B cell (primary cell): ENCODE results near the gene SRGAP1. TPM values are rescaled to one million over a fixed set of nuclear protein-coding genes. Genes with fewer than 3 reads are reported as not detected.

Source experiments
- ATAC-seq: fragments of 200-7000 bp; cut with Tn5 transposase; one replicate; pipeline ENCODE4 v1.10.0; 2021; ENCODE audit warnings: low read depth, mild to moderate bottlenecking, moderate number of reproducible peaks, moderate library complexity
- CTCF ChIA-PET: fragments of 350-600 bp; sonication (Branson Sonifier 250); formaldehyde crosslinking; loops from one replicate; lab custom pipeline; 2021; ENCODE audit warnings: antibody characterized with exemption, inconsistent platforms; lab: Charles Lee
- POLR2A ChIA-PET: fragments of 350-600 bp; sonication (Branson Sonifier 250); formaldehyde crosslinking; loops from one replicate; lab custom pipeline; 2021; ENCODE audit warnings: antibody characterized with exemption; lab: Charles Lee
- DNase-seq: peaks from one replicate; pipeline ENCODE4 v3.0.0; 2013
- H2AFZ ChIP-seq: 2 replicates; pipeline ENCODE4 v1.6.1; 2012; ENCODE audit warnings: mild to moderate bottlenecking, low read depth, low read length; ENCODE audit not compliant: insufficient read depth, poor library complexity, severe bottlenecking
- H3K27ac ChIP-seq, 2 donors: 1 replicate in 1 of 2; 2 replicates in 1 of 2; pipeline ENCODE4 v1.5.1; 2012 to 2013; ENCODE audit warnings: low read length in 2 of 2, mild to moderate bottlenecking in 2 of 2, moderate library complexity in 1 of 2
- H3K27me3 ChIP-seq, 4 experiments: fragments of 200-600 bp in 1 of 4; sonication (generic) in 1 of 4; replicated peaks in 1 of 4; 1 replicate in 2 of 4; 2 replicates in 2 of 4; pipeline versions ENCODE4 v1.6.1 to v1.7.0; 2013 to 2016; ENCODE audit warnings: low read length in 3 of 4, mild to moderate bottlenecking in 2 of 4, mixed read lengths in 1 of 4, moderate library complexity in 1 of 4; ENCODE audit not compliant: insufficient read depth in 4 of 4, control insufficient read depth in 3 of 4; ENCODE audit errors: control extremely low read depth in 1 of 4
- H3K36me3 ChIP-seq, 2 experiments: replicated peaks in 1 of 2; 1 replicate in 1 of 2; 2 replicates in 1 of 2; pipeline versions ENCODE4 v1.6.1 to v1.7.1; 2013; ENCODE audit warnings: low read length in 1 of 2; ENCODE audit not compliant: insufficient read depth in 2 of 2, control insufficient read depth in 1 of 2; ENCODE audit errors: control extremely low read depth in 1 of 2, extremely low read depth in 1 of 2
- H3K4me1 ChIP-seq, 2 donors: fragments of 200-600 bp in 1 of 2; sonication (generic) in 1 of 2; 1 replicate in 1 of 2; 2 replicates in 1 of 2; pipeline versions ENCODE4 v1.5.1 to v1.6.1; 2013 to 2017; ENCODE audit warnings: low read length in 2 of 2; ENCODE audit not compliant: control insufficient read depth in 2 of 2, insufficient read depth in 2 of 2
- H3K4me2 ChIP-seq: replicated peaks from 2 replicates; pipeline ENCODE3; 2012; ENCODE audit warnings: mild to moderate bottlenecking, low read depth, low read length; ENCODE audit not compliant: poor library complexity, severe bottlenecking
- H3K4me3 ChIP-seq, 5 experiments: fragments of 200-600 bp in 1 of 5; sonication (generic) in 1 of 5; 1 replicate in 3 of 5; 2 replicates in 2 of 5; pipeline versions ENCODE4 v1.5.1 to v1.7.0; 2011 to 2016; ENCODE audit warnings: low read length in 4 of 5, mild to moderate bottlenecking in 4 of 5, low read depth in 2 of 5, control low read depth in 1 of 5, moderate library complexity in 1 of 5; ENCODE audit not compliant: insufficient read depth in 1 of 5; ENCODE audit errors: control extremely low read depth in 1 of 5, extremely low read depth in 1 of 5
- H3K79me2 ChIP-seq: fragments of 200-600 bp; sonication (generic); one replicate; pipeline ENCODE4 v1.6.0; 2016; ENCODE audit warnings: low read length; ENCODE audit not compliant: control insufficient read depth, insufficient read depth
- H3K9ac ChIP-seq: fragments of 200-600 bp; sonication (generic); 2 replicates; pipeline ENCODE4 v1.6.1; 2017; ENCODE audit warnings: mild to moderate bottlenecking, low read length, moderate library complexity
- H3K9me3 ChIP-seq, 3 donors: one replicate each; pipeline versions ENCODE4 v1.6.1 to v1.7.1; 2013; ENCODE audit warnings: low read length in 2 of 3; ENCODE audit not compliant: control insufficient read depth in 2 of 3, insufficient read depth in 1 of 3; ENCODE audit errors: control extremely low read depth in 1 of 3
- H4K20me1 ChIP-seq: 2 replicates; pipeline ENCODE4 v1.6.0; 2012; ENCODE audit warnings: mild to moderate bottlenecking, low read length; ENCODE audit not compliant: insufficient read depth, control insufficient read depth, poor library complexity, severe bottlenecking
- H3K27ac Mint-ChIP-seq: one replicate; pipeline ENCODE4 v1.8.0; 2021; ENCODE audit warnings: mixed read lengths
- H3K27me3 Mint-ChIP-seq: one replicate; pipeline ENCODE4 v1.8.0; 2021; ENCODE audit warnings: mixed read lengths
- H3K4me1 Mint-ChIP-seq: one replicate; pipeline ENCODE4 v1.8.0; 2021; ENCODE audit warnings: mixed read lengths
- H3K4me3 Mint-ChIP-seq: one replicate; pipeline ENCODE4 v1.8.0; 2021; ENCODE audit warnings: mixed read lengths
- H3K9me3 Mint-ChIP-seq: one replicate; pipeline ENCODE4 v1.8.0; 2022; ENCODE audit warnings: mixed read lengths; ENCODE audit not compliant: insufficient read depth
- EZH2 ChIP-seq: IDR thresholded peaks from 2 replicates; pipeline ENCODE4 v1.6.1; 2012; ENCODE audit warnings: borderline replicate concordance, low read depth, mild to moderate bottlenecking, moderate library complexity, low read length; ENCODE audit not compliant: insufficient read depth, poor library complexity, severe bottlenecking
- WGBS: methylation state at CpG from one replicate; pipeline ENCODE4 v1.1.5; 2013; ENCODE audit warnings: missing lambda C conversion rate; ENCODE audit not compliant: insufficient coverage; 5-methylcytosine and 5-hydroxymethylcytosine counted together
- intact Hi-C: fragments of 100-400 bp; cut with micrococcal nuclease; formaldehyde crosslinking; loops from one replicate; pipeline ENCODE4 v1.10.0; 2022
- polyA plus RNA-seq: library from polyadenylated mRNA; depleted of rRNA; stranded (reverse); fragments of >200 nt; gene quantifications from 2 replicates; pipeline ENCODE4 v1.2.3, GENCODE V29; 2012
- total RNA-seq, 2 donors: library from RNA; stranded (reverse); fragments of 120-200 nt in 1 of 2; gene quantifications; 1 replicate in 1 of 2; 2 replicates in 1 of 2; pipeline versions ENCODE4 v1.2.3 to v1.2.4, GENCODE V29; 2013 to 2022
- TF ChIP-seq, protein P1 (sequence below): fragments of 200-600 bp; IDR thresholded peaks from one replicate; pipeline ENCODE4 v1.8.0; 2022; ENCODE audit warnings: antibody characterized with exemption, mild to moderate bottlenecking

Gene SRGAP1
- total and polyA plus RNA-seq, 2 donors (not counting 1 experiment from before 2014, with no cell fraction given): under 0.01 to 0.22 TPM

DNA sequence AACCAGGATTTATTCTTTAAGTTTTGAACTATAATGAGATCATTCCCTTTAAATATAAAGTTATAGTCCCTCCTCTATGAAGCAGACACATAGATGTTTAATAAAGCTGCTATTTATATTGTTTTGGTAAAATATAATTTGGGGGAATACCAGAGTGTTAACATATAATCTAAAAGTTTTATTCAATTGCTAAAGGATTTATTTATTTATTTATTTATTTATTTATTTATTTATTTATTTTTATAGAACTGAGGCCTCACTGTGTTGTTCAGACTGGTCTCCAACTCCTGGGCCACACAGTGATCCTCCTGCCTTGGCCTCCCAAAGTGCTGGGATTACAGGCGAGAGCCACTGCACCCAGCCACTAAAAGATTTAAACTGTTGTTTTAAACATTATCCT, 278.9 kb downstream of the SRGAP1 start:
- Histone ChIP-seq H3K4me1 (no peaks in the 10 kb centered on the region), H3K36me3 (no peaks in the 10 kb centered on the region), H3K4me2 (no peak overlapping the region), H3K27ac (no peak overlapping the region), H3K9ac (no peak overlapping the region), H3K79me2 (no peaks in the 10 kb centered on the region), H4K20me1 (no peaks in the 10 kb centered on the region), H3K27me3 (no peaks in the 10 kb centered on the region), H2AFZ (no peak overlapping the region), H3K4me3 (no peak overlapping the region), H3K9me3 (no peaks in the 10 kb centered on the region)
- H3K4me1 Mint-ChIP-seq: no peaks in the 10 kb centered on the region
- WGBS: no CpG with 5 or more reads among the region's 1 CpG
- H3K27me3 Mint-ChIP-seq: peaks cover 14% of the 10 kb centered on the region
- TF ChIP-seq, protein P1, sequence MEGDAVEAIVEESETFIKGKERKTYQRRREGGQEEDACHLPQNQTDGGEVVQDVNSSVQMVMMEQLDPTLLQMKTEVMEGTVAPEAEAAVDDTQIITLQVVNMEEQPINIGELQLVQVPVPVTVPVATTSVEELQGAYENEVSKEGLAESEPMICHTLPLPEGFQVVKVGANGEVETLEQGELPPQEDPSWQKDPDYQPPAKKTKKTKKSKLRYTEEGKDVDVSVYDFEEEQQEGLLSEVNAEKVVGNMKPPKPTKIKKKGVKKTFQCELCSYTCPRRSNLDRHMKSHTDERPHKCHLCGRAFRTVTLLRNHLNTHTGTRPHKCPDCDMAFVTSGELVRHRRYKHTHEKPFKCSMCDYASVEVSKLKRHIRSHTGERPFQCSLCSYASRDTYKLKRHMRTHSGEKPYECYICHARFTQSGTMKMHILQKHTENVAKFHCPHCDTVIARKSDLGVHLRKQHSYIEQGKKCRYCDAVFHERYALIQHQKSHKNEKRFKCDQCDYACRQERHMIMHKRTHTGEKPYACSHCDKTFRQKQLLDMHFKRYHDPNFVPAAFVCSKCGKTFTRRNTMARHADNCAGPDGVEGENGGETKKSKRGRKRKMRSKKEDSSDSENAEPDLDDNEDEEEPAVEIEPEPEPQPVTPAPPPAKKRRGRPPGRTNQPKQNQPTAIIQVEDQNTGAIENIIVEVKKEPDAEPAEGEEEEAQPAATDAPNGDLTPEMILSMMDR: no peak
- no peak for TF ChIP-seq EZH2
- no peak overlapping the region for H3K4me3 Mint-ChIP-seq
- no peak for ATAC-seq
- no peaks in the 10 kb centered on the region for H3K9me3 Mint-ChIP-seq
- POLR2A ChIA-PET: no interaction called here
- intact Hi-C loops: no loop called here
- no peak overlapping the region for H3K27ac Mint-ChIP-seq
- no peak for DNase-seq
- CTCF ChIA-PET: no interaction called here

DNA sequence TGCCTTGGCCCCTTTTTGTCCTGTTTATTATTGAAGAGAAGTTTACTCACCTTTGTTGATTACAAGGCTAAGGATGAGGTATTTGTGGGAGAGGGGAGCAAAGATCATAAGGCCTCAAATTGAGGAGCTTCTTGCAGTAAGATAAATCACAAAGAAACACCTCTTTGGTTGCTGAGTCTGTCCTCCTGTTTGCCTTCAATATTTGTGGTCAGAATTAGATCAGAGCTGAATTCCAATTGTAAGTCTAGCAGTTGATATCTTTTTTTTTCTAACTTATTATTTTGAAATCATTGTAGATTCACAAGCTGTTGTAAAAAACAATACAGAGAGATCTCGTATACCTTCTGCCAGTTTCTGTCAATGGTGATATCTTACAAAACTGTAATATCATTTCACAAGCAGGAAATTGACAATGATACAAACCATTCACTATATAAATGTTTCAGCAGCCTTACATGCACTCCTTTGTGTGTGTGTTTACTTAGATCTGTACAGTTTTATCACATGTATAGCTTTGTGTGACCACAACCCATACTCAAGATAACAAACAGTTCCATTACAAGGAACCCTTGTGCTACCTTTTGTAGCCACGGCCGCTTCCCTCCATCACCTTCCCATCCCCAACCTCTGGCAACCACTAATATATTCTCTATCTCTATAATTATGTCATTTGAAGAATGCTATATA, 280.2 kb downstream of the SRGAP1 start:
- H3K27me3 ChIP-seq: no peaks in the 10 kb centered on the region
- no peak for TF ChIP-seq EZH2
- TF ChIP-seq, protein P1: no peak
- ATAC-seq: no peak

More for the DNA sequence above, 280.2 kb downstream of the SRGAP1 start:
- CTCF ChIA-PET: no interaction called here
- Mint-ChIP-seq H3K9me3 (no peaks in the 10 kb centered on the region), H3K4me1 (no peaks in the 10 kb centered on the region), H3K27me3 (peaks cover 14% of the 10 kb centered on the region), H3K27ac (no peak overlapping the region), H3K4me3 (no peak overlapping the region)
- POLR2A ChIA-PET: no interaction called here
- Histone ChIP-seq H3K79me2 (no peaks in the 10 kb centered on the region), H3K4me1 (no peaks in the 10 kb centered on the region), H3K36me3 (no peaks in the 10 kb centered on the region), H3K27ac (no peak overlapping the region), H2AFZ (no peak overlapping the region), H3K4me3 (no peak overlapping the region), H3K4me2 (no peak overlapping the region), H3K9ac (no peak overlapping the region), H3K9me3 (no peaks in the 10 kb centered on the region), H4K20me1 (no peaks in the 10 kb centered on the region)
- no peak for DNase-seq
- intact Hi-C loops: no loop called here
- no CpG with 5 or more reads among the region's 3 CpGs for WGBS
